Measurements from ENCODE around the gene C1orf52. TPM values are rescaled to one million over a fixed set of nuclear protein-coding genes. Genes with fewer than 3 reads are reported as not detected.

Gene C1orf52
- total and polyA plus RNA-seq, 2 of the 13 experiments (the other 11 are each of a cell fraction or from before 2014, with no cell fraction given): 19.4 to 27.4 TPM

GRCh38 chr1:85267313-85267712 is 7.9 kb upstream of the C1orf52 start:
- no peak overlapping the region for H3K9ac ChIP-seq (ENCODE audit: insufficient read depth, low read depth, low read length)
- H3K4me2 ChIP-seq (ENCODE audit: low read depth, low read length): no peak overlapping the region
- ChIA-PET POLR2A (no interaction called here), CTCF (ENCODE audit: low intra/inter-chr PET ratio, low total read pairs) (no interaction called here)
- no peak overlapping the region for H2AFZ ChIP-seq (ENCODE audit: low read length)
- FAIRE-seq (no peak), ATAC-seq (no peak), DNase-seq (ENCODE audit: low spot score) (no peak)
- intact Hi-C loops (cut with micrococcal nuclease; ENCODE audit: unreplicated experiment): no loop called here
- in situ Hi-C loops (cut with HindIII; ENCODE audit: extremely low pct_ligation_motif_present, low pct_unique_long_range_greater_than_20kb): no loop called here
- TF ChIP-seq, protein P1, sequence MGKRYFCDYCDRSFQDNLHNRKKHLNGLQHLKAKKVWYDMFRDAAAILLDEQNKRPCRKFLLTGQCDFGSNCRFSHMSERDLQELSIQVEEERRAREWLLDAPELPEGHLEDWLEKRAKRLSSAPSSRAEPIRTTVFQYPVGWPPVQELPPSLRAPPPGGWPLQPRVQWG (CRISPR knock-in tag; IDR thresholded peaks at IDR 0.05; ENCODE audit: borderline replicate concordance, low read depth): no peak
- TF ChIP-seq GABPA (IDR thresholded peaks at IDR 0.05; ENCODE audit: low read depth, low read length) (no peak), GABPA (CRISPR knock-in tag; IDR thresholded peaks at IDR 0.05; ENCODE audit: low read depth) (no peak), IRX3 (CRISPR knock-in tag; IDR thresholded peaks at IDR 0.05; ENCODE audit: borderline replicate concordance, low read depth) (no peak), SMC3 (IDR thresholded peaks at IDR 0.05; ENCODE audit: low read length) (no peak), GATAD1 (CRISPR knock-in tag; IDR thresholded peaks at IDR 0.05) (no peak), MAFK (conservative IDR thresholded peaks at IDR 0.05 in 1 of 2, IDR thresholded peaks at IDR 0.05 in 1 of 2; ENCODE audit: low read length in 2 of 2) (peak; percentile 40 to 66), MAFF (IDR thresholded peaks at IDR 0.05; ENCODE audit: low read depth, low read length) (peak; percentile 21; the same call in 1 of the 2 replicates)
- peaks cover 9 to 35% of the 10 kb centered on the region in 2 experiments; a peak in 4 of 5 replicates for H3K36me3 ChIP-seq (replicated peaks in 1 of 2; ENCODE audit: control insufficient read depth in 1 of 2, insufficient read depth in 2 of 2, low read length in 2 of 2)
- H3K27ac ChIP-seq (ENCODE audit: extremely low read length, insufficient read depth, low read length): no peak overlapping the region
- no peaks in the 10 kb centered on the region for H4K20me1 ChIP-seq (ENCODE audit: insufficient read depth, low read length)
- 94% methylated on average over 2 of the region's 2 CpGs for WGBS (ENCODE audit: low lambda C conversion rate)
- no TSS peak for BruUV-seq (replicated peaks)
- no peaks in the 10 kb centered on the region for H3K9me3 ChIP-seq (ENCODE audit: low read length)
- no peak overlapping the region for H3K4me3 ChIP-seq (replicated peaks in 1 of 3; ENCODE audit: insufficient read depth in 1 of 3, low read depth in 2 of 3, low read length in 3 of 3)
- peaks cover 6% of the 10 kb centered on the region for H3K79me2 ChIP-seq (ENCODE audit: insufficient read depth, low read length)
- no peaks in the 10 kb centered on the region for H3K27me3 ChIP-seq (ENCODE audit: control insufficient read depth in 1 of 2, insufficient read depth in 2 of 2, low read length in 2 of 2)
- peaks cover 50% of the 10 kb centered on the region for H3K4me1 ChIP-seq (ENCODE audit: insufficient read depth, low read length)

- Histone ChIP-seq H3K4me1 (ENCODE audit: insufficient read depth, low read length) (peaks cover 28% of the 10 kb centered on the region), H3K4me3 (replicated peaks in 1 of 3; ENCODE audit: insufficient read depth in 1 of 3, low read depth in 2 of 3, low read length in 3 of 3) (no peak overlapping the region), H3K9me3 (ENCODE audit: low read length) (no peaks in the 10 kb centered on the region), H3K79me2 (ENCODE audit: insufficient read depth, low read length) (peaks cover 3% of the 10 kb centered on the region), H4K20me1 (ENCODE audit: insufficient read depth, low read length) (no peaks in the 10 kb centered on the region), H2AFZ (ENCODE audit: low read length) (no peak overlapping the region), H3K27me3 (ENCODE audit: control insufficient read depth in 1 of 2, insufficient read depth in 2 of 2, low read length in 2 of 2) (no peaks in the 10 kb centered on the region; a peak in 1 of 5 replicates), H3K4me2 (ENCODE audit: low read depth, low read length) (no peak overlapping the region), H3K27ac (ENCODE audit: extremely low read length, insufficient read depth, low read length) (no peak overlapping the region), H3K9ac (ENCODE audit: insufficient read depth, low read depth, low read length) (no peak overlapping the region), H3K36me3 (replicated peaks in 1 of 2; ENCODE audit: control insufficient read depth in 1 of 2, insufficient read depth in 2 of 2, low read length in 2 of 2) (peaks cover 5 to 18% of the 10 kb centered on the region in 2 experiments; a peak in 4 of 5 replicates)
- in situ Hi-C loops (cut with HindIII; ENCODE audit: extremely low pct_ligation_motif_present, low pct_unique_long_range_greater_than_20kb) (no loop called here), intact Hi-C loops (cut with micrococcal nuclease; ENCODE audit: unreplicated experiment) (no loop called here)
- ATAC-seq: no peak
- FAIRE-seq: no peak
- no TSS peak for BruUV-seq (replicated peaks)
- no peak for DNase-seq (ENCODE audit: low spot score)
- WGBS (ENCODE audit: low lambda C conversion rate): 91% methylated on average over 2 of the region's 2 CpGs
- CTCF ChIA-PET (ENCODE audit: low intra/inter-chr PET ratio, low total read pairs): no interaction called here
- POLR2A ChIA-PET: interaction anchor here (2.5 kb wide), 1 partner anchor 12 kb away, joined by 11 read pairs; the partner anchor contains the start of gene BCL10
- TF ChIP-seq ZNF776 (CRISPR knock-in tag; IDR thresholded peaks at IDR 0.05) (no peak), MXI1 (IDR thresholded peaks at IDR 0.05; ENCODE audit: borderline replicate concordance, low read depth, low read length) (no peak)
These were observed 4.7 kb upstream of the C1orf52 start for GRCh38 chr1:85264150-85264549.

Data from HepG2 (cell line).